WTC11 (cell line): ENCODE measurements around the gene SLC39A7. TPM values are rescaled to one million over a fixed set of nuclear protein-coding genes. Genes with fewer than 3 reads are reported as not detected.

Source experiments
- ATAC-seq: fragments of 200-7000 bp; cut with Tn5 transposase; 2 replicates; pipeline ENCODE4 v1.10.0; 2021; ENCODE audit warnings: mild to moderate bottlenecking, moderate library complexity
- CTCF ChIA-PET: fragments of 300-600 bp; sonication (Branson Sonifier 250); formaldehyde crosslinking; loops from one replicate; lab custom pipeline; 2021; ENCODE audit warnings: antibody characterized with exemption; lab: Charles Lee
- POLR2A ChIA-PET: fragments of 350-600 bp; sonication (Branson Sonifier 250); formaldehyde crosslinking; loops from one replicate; lab custom pipeline; 2021; ENCODE audit warnings: antibody characterized with exemption; lab: Charles Lee
- DNase-seq: peaks from one replicate; pipeline ENCODE4 v3.0.0; 2021; ENCODE audit warnings: low spot score
- H3K27ac Mint-ChIP-seq: 2 replicates; pipeline ENCODE4 v1.8.0; 2021; ENCODE audit warnings: mixed read lengths
- H3K27me3 Mint-ChIP-seq: 2 replicates; pipeline ENCODE4 v1.8.0; 2021; ENCODE audit warnings: low read depth, mild to moderate bottlenecking, moderate library complexity, mixed read lengths
- H3K36me3 Mint-ChIP-seq: 2 replicates; pipeline ENCODE4 v1.8.0; 2021; ENCODE audit warnings: mixed read lengths
- H3K4me1 Mint-ChIP-seq: 2 replicates; pipeline ENCODE4 v1.8.0; 2022; ENCODE audit warnings: mixed read lengths
- H3K4me3 Mint-ChIP-seq: 2 replicates; pipeline ENCODE4 v1.8.0; 2021; ENCODE audit warnings: mild to moderate bottlenecking, moderate library complexity, mixed read lengths
- H3K9me3 Mint-ChIP-seq: 2 replicates; pipeline ENCODE4 v1.8.0; 2021; ENCODE audit warnings: mixed read lengths
- CREM ChIP-seq: sonication (generic); formaldehyde crosslinking; IDR thresholded peaks from 2 replicates; pipeline ENCODE4 v1.8.1; 2022; ENCODE audit warnings: mild to moderate bottlenecking, missing genetic modification reagents, moderate library complexity
- GABPB1 ChIP-seq: sonication (generic); formaldehyde crosslinking; IDR thresholded peaks from 2 replicates; pipeline ENCODE4 v1.8.1; 2023; ENCODE audit warnings: mild to moderate bottlenecking, missing genetic modification reagents
- JUN ChIP-seq: sonication (generic); formaldehyde crosslinking; IDR thresholded peaks from 2 replicates; pipeline ENCODE4 v1.8.0; 2023; ENCODE audit warnings: mild to moderate bottlenecking, missing genetic modification reagents
- KAT7 ChIP-seq: sonication (generic); formaldehyde crosslinking; IDR thresholded peaks from 2 replicates; pipeline ENCODE4 v1.8.1; 2023; ENCODE audit warnings: missing genetic modification reagents, mild to moderate bottlenecking, borderline replicate concordance
- NFATC4 ChIP-seq: fragments of 250-450 bp; sonication (Bioruptor Pico); IDR thresholded peaks from 2 replicates; pipeline ENCODE4 v1.9.0; 2021; ENCODE audit warnings: mild to moderate bottlenecking
- NR3C1 ChIP-seq: sonication (generic); formaldehyde crosslinking; conservative IDR thresholded peaks from 2 replicates; pipeline ENCODE4 v1.8.1; 2023; ENCODE audit warnings: low read depth, mild to moderate bottlenecking, missing genetic modification reagents
- RELA ChIP-seq: sonication (generic); formaldehyde crosslinking; IDR thresholded peaks from 2 replicates; pipeline ENCODE4 v1.8.1; 2022; ENCODE audit warnings: missing genetic modification reagents, mild to moderate bottlenecking, borderline replicate concordance
- SMAD3 ChIP-seq: sonication (generic); formaldehyde crosslinking; IDR thresholded peaks from 2 replicates; pipeline ENCODE4 v1.8.0; 2022; ENCODE audit warnings: missing genetic modification reagents, mild to moderate bottlenecking, borderline replicate concordance
- SMAD4 ChIP-seq: sonication (generic); formaldehyde crosslinking; IDR thresholded peaks from 2 replicates; pipeline ENCODE4 v1.8.0; 2022; ENCODE audit warnings: mild to moderate bottlenecking, missing genetic modification reagents
- SP1 ChIP-seq: sonication (generic); formaldehyde crosslinking; conservative IDR thresholded peaks from 2 replicates; pipeline ENCODE4 v1.8.1; 2022; ENCODE audit warnings: missing genetic modification reagents
- ZNF416 ChIP-seq: fragments of 250-450 bp; sonication (Bioruptor Pico); IDR thresholded peaks from 2 replicates; pipeline ENCODE4 v1.9.0; 2021; ENCODE audit warnings: mild to moderate bottlenecking, inconsistent platforms
- total RNA-seq: library from RNA; stranded (reverse); gene quantifications from 3 replicates; pipeline ENCODE4 v1.2.3, GENCODE V29; 2021
- TF ChIP-seq, protein P1 (sequence below): fragments of 250-450 bp; sonication (Bioruptor Pico); IDR thresholded peaks from 2 replicates; pipeline ENCODE4 v1.9.0; 2021; ENCODE audit warnings: mild to moderate bottlenecking
- TF ChIP-seq, protein P2 (sequence below): sonication (generic); formaldehyde crosslinking; IDR thresholded peaks from 2 replicates; pipeline ENCODE4 v1.8.0; 2023; ENCODE audit warnings: mild to moderate bottlenecking, missing genetic modification reagents
- TF ChIP-seq, protein P3 (sequence below): sonication (generic); formaldehyde crosslinking; IDR thresholded peaks from 2 replicates; pipeline ENCODE4 v1.8.0; 2022; ENCODE audit warnings: mild to moderate bottlenecking, missing genetic modification reagents
- TF ChIP-seq, protein P4 (sequence below): fragments of 250-450 bp; sonication (Bioruptor Pico); IDR thresholded peaks from 2 replicates; pipeline ENCODE4 v1.8.0; 2021; ENCODE audit warnings: mild to moderate bottlenecking
- TF ChIP-seq, protein P5 (sequence below): sonication (generic); formaldehyde crosslinking; IDR thresholded peaks from 2 replicates; pipeline ENCODE4 v1.8.1; 2022; ENCODE audit warnings: low read depth, missing genetic modification reagents, borderline replicate concordance
- TF ChIP-seq, protein P6 (sequence below): sonication (generic); formaldehyde crosslinking; IDR thresholded peaks from 2 replicates; pipeline ENCODE4 v1.8.1; 2023; ENCODE audit warnings: mild to moderate bottlenecking, missing genetic modification reagents, moderate library complexity
- TF ChIP-seq, protein P7 (sequence below): sonication (generic); formaldehyde crosslinking; IDR thresholded peaks from 2 replicates; pipeline ENCODE4 v1.8.1; 2023; ENCODE audit warnings: mild to moderate bottlenecking, missing genetic modification reagents, borderline replicate concordance
- TF ChIP-seq, protein P8 (sequence below): sonication (generic); formaldehyde crosslinking; IDR thresholded peaks from 2 replicates; pipeline ENCODE4 v1.8.1; 2022; ENCODE audit warnings: mild to moderate bottlenecking, missing genetic modification reagents, moderate library complexity, borderline replicate concordance

The SLC39A7 gene
- total RNA-seq, 1 experiment from 2014 or later = 163 TPM

DNA sequence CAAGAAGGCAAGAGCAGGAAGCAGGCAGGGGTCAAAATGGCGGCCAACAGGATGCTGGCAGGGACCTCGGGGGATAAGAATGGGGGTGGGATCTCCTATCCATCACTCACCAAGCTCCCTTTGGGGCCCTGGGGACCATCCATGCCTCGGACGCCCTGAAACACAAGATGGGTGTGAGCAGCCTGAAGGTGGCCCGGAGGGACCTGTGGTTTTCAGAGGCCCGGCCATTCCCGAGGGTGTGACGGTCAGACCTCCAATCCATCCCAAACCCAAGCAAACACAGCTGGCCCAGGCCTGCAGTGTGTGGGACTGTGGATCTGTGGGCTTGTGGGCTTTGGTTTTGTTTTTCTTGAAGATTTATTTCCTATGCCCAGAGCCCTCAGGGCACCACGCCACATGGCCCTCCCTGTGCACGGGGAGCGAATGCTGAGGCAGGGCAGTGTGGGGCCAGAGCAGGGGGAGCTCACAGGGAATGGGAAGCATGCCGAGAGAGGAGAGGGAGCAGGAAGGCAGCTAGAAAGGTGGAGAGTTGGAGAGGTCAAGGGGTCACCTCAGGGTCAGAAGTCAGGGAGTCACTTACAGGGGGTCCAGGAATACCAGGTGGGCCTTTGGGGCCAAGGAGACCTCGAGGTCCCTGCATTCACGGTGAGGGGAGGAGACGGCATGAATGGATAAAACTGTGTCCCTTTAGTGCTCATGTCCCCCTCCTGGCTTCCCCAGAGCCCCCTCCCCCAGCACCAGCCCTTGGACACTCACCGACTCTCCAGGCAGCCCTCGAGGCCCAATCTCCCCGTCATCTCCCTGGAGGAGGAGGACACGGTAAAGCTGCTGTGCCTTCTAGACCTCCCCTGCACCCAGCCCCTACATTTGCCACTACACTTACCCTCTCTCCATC lies 22.9 kb upstream of the SLC39A7 start:
- no peak overlapping the region for H3K27ac Mint-ChIP-seq
- CTCF ChIA-PET = interaction anchor here (0.6 to 1.8 kb wide), 3 partner anchors 20 to 71 kb away, joined by 3 to 5 read pairs (median 4); no protein-coding TSS in a partner anchor
- ATAC-seq (no peak), DNase-seq (no peak)
- peaks cover 14% of the 10 kb centered on the region; the same call in 1 of the 2 replicates for H3K27me3 Mint-ChIP-seq
- 0 out of 2 replicates have a peak, but pooled peaks cover 1% of the 10 kb centered on the region for H3K4me1 Mint-ChIP-seq
- H3K4me3 Mint-ChIP-seq = no peak overlapping the region
- H3K9me3 Mint-ChIP-seq = peaks cover 2% of the 10 kb centered on the region
- no peaks in the 10 kb centered on the region for H3K36me3 Mint-ChIP-seq
- POLR2A ChIA-PET = no interaction called here
- TF ChIP-seq, protein P1, sequence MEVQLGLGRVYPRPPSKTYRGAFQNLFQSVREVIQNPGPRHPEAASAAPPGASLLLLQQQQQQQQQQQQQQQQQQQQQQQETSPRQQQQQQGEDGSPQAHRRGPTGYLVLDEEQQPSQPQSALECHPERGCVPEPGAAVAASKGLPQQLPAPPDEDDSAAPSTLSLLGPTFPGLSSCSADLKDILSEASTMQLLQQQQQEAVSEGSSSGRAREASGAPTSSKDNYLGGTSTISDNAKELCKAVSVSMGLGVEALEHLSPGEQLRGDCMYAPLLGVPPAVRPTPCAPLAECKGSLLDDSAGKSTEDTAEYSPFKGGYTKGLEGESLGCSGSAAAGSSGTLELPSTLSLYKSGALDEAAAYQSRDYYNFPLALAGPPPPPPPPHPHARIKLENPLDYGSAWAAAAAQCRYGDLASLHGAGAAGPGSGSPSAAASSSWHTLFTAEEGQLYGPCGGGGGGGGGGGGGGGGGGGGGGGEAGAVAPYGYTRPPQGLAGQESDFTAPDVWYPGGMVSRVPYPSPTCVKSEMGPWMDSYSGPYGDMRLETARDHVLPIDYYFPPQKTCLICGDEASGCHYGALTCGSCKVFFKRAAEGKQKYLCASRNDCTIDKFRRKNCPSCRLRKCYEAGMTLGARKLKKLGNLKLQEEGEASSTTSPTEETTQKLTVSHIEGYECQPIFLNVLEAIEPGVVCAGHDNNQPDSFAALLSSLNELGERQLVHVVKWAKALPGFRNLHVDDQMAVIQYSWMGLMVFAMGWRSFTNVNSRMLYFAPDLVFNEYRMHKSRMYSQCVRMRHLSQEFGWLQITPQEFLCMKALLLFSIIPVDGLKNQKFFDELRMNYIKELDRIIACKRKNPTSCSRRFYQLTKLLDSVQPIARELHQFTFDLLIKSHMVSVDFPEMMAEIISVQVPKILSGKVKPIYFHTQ (CRISPR knock-in tag) = no peak
- TF ChIP-seq, protein P2, sequence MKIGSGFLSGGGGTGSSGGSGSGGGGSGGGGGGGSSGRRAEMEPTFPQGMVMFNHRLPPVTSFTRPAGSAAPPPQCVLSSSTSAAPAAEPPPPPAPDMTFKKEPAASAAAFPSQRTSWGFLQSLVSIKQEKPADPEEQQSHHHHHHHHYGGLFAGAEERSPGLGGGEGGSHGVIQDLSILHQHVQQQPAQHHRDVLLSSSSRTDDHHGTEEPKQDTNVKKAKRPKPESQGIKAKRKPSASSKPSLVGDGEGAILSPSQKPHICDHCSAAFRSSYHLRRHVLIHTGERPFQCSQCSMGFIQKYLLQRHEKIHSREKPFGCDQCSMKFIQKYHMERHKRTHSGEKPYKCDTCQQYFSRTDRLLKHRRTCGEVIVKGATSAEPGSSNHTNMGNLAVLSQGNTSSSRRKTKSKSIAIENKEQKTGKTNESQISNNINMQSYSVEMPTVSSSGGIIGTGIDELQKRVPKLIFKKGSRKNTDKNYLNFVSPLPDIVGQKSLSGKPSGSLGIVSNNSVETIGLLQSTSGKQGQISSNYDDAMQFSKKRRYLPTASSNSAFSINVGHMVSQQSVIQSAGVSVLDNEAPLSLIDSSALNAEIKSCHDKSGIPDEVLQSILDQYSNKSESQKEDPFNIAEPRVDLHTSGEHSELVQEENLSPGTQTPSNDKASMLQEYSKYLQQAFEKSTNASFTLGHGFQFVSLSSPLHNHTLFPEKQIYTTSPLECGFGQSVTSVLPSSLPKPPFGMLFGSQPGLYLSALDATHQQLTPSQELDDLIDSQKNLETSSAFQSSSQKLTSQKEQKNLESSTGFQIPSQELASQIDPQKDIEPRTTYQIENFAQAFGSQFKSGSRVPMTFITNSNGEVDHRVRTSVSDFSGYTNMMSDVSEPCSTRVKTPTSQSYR (CRISPR knock-in tag) = no peak
- TF ChIP-seq GABPB1 (CRISPR knock-in tag) (no peak), NFATC4 (CRISPR knock-in tag) (no peak), NR3C1 (no peak), SMAD4 (no peak), JUN (no peak), SP1 (CRISPR knock-in tag) (no peak), ZNF416 (no peak), SMAD3 (CRISPR knock-in tag) (no peak), CREM (CRISPR knock-in tag) (no peak), RELA (CRISPR knock-in tag) (no peak), KAT7 (CRISPR knock-in tag) (no peak)
- TF ChIP-seq, protein P3, sequence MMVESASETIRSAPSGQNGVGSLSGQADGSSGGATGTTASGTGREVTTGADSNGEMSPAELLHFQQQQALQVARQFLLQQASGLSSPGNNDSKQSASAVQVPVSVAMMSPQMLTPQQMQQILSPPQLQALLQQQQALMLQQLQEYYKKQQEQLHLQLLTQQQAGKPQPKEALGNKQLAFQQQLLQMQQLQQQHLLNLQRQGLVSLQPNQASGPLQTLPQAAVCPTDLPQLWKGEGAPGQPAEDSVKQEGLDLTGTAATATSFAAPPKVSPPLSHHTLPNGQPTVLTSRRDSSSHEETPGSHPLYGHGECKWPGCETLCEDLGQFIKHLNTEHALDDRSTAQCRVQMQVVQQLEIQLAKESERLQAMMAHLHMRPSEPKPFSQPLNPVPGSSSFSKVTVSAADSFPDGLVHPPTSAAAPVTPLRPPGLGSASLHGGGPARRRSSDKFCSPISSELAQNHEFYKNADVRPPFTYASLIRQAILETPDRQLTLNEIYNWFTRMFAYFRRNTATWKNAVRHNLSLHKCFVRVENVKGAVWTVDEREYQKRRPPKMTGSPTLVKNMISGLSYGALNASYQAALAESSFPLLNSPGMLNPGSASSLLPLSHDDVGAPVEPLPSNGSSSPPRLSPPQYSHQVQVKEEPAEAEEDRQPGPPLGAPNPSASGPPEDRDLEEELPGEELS (CRISPR knock-in tag) = no peak
- TF ChIP-seq, protein P4, sequence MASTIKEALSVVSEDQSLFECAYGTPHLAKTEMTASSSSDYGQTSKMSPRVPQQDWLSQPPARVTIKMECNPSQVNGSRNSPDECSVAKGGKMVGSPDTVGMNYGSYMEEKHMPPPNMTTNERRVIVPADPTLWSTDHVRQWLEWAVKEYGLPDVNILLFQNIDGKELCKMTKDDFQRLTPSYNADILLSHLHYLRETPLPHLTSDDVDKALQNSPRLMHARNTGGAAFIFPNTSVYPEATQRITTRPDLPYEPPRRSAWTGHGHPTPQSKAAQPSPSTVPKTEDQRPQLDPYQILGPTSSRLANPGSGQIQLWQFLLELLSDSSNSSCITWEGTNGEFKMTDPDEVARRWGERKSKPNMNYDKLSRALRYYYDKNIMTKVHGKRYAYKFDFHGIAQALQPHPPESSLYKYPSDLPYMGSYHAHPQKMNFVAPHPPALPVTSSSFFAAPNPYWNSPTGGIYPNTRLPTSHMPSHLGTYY (CRISPR knock-in tag) = no peak
- TF ChIP-seq, protein P5, sequence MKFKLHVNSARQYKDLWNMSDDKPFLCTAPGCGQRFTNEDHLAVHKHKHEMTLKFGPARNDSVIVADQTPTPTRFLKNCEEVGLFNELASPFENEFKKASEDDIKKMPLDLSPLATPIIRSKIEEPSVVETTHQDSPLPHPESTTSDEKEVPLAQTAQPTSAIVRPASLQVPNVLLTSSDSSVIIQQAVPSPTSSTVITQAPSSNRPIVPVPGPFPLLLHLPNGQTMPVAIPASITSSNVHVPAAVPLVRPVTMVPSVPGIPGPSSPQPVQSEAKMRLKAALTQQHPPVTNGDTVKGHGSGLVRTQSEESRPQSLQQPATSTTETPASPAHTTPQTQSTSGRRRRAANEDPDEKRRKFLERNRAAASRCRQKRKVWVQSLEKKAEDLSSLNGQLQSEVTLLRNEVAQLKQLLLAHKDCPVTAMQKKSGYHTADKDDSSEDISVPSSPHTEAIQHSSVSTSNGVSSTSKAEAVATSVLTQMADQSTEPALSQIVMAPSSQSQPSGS = no peak
- TF ChIP-seq, protein P6, sequence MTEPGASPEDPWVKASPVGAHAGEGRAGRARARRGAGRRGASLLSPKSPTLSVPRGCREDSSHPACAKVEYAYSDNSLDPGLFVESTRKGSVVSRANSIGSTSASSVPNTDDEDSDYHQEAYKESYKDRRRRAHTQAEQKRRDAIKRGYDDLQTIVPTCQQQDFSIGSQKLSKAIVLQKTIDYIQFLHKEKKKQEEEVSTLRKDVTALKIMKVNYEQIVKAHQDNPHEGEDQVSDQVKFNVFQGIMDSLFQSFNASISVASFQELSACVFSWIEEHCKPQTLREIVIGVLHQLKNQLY (CRISPR knock-in tag) = no peak
- TF ChIP-seq, protein P7, sequence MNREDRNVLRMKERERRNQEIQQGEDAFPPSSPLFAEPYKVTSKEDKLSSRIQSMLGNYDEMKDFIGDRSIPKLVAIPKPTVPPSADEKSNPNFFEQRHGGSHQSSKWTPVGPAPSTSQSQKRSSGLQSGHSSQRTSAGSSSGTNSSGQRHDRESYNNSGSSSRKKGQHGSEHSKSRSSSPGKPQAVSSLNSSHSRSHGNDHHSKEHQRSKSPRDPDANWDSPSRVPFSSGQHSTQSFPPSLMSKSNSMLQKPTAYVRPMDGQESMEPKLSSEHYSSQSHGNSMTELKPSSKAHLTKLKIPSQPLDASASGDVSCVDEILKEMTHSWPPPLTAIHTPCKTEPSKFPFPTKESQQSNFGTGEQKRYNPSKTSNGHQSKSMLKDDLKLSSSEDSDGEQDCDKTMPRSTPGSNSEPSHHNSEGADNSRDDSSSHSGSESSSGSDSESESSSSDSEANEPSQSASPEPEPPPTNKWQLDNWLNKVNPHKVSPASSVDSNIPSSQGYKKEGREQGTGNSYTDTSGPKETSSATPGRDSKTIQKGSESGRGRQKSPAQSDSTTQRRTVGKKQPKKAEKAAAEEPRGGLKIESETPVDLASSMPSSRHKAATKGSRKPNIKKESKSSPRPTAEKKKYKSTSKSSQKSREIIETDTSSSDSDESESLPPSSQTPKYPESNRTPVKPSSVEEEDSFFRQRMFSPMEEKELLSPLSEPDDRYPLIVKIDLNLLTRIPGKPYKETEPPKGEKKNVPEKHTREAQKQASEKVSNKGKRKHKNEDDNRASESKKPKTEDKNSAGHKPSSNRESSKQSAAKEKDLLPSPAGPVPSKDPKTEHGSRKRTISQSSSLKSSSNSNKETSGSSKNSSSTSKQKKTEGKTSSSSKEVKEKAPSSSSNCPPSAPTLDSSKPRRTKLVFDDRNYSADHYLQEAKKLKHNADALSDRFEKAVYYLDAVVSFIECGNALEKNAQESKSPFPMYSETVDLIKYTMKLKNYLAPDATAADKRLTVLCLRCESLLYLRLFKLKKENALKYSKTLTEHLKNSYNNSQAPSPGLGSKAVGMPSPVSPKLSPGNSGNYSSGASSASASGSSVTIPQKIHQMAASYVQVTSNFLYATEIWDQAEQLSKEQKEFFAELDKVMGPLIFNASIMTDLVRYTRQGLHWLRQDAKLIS (CRISPR knock-in tag) = no peak
- TF ChIP-seq, protein P8, sequence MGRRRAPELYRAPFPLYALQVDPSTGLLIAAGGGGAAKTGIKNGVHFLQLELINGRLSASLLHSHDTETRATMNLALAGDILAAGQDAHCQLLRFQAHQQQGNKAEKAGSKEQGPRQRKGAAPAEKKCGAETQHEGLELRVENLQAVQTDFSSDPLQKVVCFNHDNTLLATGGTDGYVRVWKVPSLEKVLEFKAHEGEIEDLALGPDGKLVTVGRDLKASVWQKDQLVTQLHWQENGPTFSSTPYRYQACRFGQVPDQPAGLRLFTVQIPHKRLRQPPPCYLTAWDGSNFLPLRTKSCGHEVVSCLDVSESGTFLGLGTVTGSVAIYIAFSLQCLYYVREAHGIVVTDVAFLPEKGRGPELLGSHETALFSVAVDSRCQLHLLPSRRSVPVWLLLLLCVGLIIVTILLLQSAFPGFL = no peak
